Neuronal stem cell (in vitro differentiated cells): Measurements from ENCODE around the gene GPR32.
"Not testable (repeated sequence)": the region's sequence is repeated elsewhere in the genome, so short reads cannot be mapped to it uniquely, and the experiment has no call there.

ENCODE experiments used
- DNase-seq: peaks from one replicate; pipeline ENCODE4 v3.0.0-alpha.2; 2013; ENCODE audit warnings: low spot score
- H2AFZ ChIP-seq: one replicate; pipeline ENCODE4 v1.6.1; 2013; ENCODE audit warnings: mild to moderate bottlenecking, low read length, inconsistent platforms
- H2AK5ac ChIP-seq: 2 replicates; pipeline ENCODE4 v1.6.1; 2013; ENCODE audit warnings: low read depth, mild to moderate bottlenecking, inconsistent platforms, low read length, moderate library complexity, mixed read lengths
- H2BK120ac ChIP-seq: 2 replicates; pipeline ENCODE4 v1.6.1; 2013; ENCODE audit warnings: low read depth, mild to moderate bottlenecking, inconsistent platforms, low read length, moderate library complexity, mixed read lengths
- H2BK12ac ChIP-seq: one replicate; pipeline ENCODE4 v1.6.1; 2013; ENCODE audit warnings: low read length, inconsistent platforms
- H2BK15ac ChIP-seq: 2 replicates; pipeline ENCODE4 v1.6.1; 2013; ENCODE audit warnings: mild to moderate bottlenecking, low read length, inconsistent platforms, mixed read lengths
- H2BK5ac ChIP-seq: one replicate; pipeline ENCODE4 v1.6.1; 2013; ENCODE audit warnings: inconsistent platforms, mild to moderate bottlenecking, low read length, moderate library complexity
- H3K14ac ChIP-seq: one replicate; pipeline ENCODE4 v1.6.1; 2013; ENCODE audit warnings: low read length, inconsistent platforms
- H3K18ac ChIP-seq: 2 replicates; pipeline ENCODE4 v1.6.1; 2013; ENCODE audit warnings: low read length, inconsistent platforms
- H3K23ac ChIP-seq: 2 replicates; pipeline ENCODE4 v1.6.1; 2013; ENCODE audit warnings: low read depth, mild to moderate bottlenecking, mixed read lengths, low read length, inconsistent platforms; ENCODE audit not compliant: poor library complexity
- H3K27ac ChIP-seq: replicated peaks from 3 replicates; pipeline ENCODE4 v1.5.1; 2013; ENCODE audit warnings: low read length, inconsistent platforms
- H3K27me3 ChIP-seq, 3 experiments: 2 replicates each; pipeline ENCODE4 v1.6.1; 2013; ENCODE audit warnings: low read length in 3 of 3, mild to moderate bottlenecking in 2 of 3, inconsistent platforms in 1 of 3, low read depth in 1 of 3, mixed read lengths in 1 of 3, moderate library complexity in 1 of 3; ENCODE audit not compliant: control insufficient read depth in 3 of 3, insufficient read depth in 3 of 3
- H3K36me3 ChIP-seq, 2 donors: replicated peaks in 1 of 2; 2 replicates each; pipeline ENCODE4 v1.6.1; 2013; ENCODE audit warnings: low read length in 2 of 2; ENCODE audit not compliant: control insufficient read depth in 2 of 2, insufficient read depth in 2 of 2
- H3K4ac ChIP-seq: 2 replicates; pipeline ENCODE4 v1.6.1; 2013; ENCODE audit warnings: inconsistent platforms, mild to moderate bottlenecking, low read length, moderate library complexity
- H3K4me1 ChIP-seq, 2 donors: 1 replicate in 1 of 2; 2 replicates in 1 of 2; pipeline ENCODE4 v1.6.1; 2013; ENCODE audit warnings: low read length in 2 of 2, low read depth in 1 of 2; ENCODE audit not compliant: control insufficient read depth in 2 of 2, insufficient read depth in 1 of 2
- H3K4me2 ChIP-seq: one replicate; pipeline ENCODE4 v1.6.1; 2013; ENCODE audit warnings: mild to moderate bottlenecking, low read length, inconsistent platforms; ENCODE audit not compliant: insufficient read depth, poor library complexity, severe bottlenecking
- H3K4me3 ChIP-seq, 2 donors: 2 replicates each; pipeline ENCODE4 v1.5.1; 2013; ENCODE audit warnings: low read length in 2 of 2, mild to moderate bottlenecking in 2 of 2, inconsistent platforms in 1 of 2, moderate library complexity in 1 of 2
- H3K79me1 ChIP-seq: one replicate; pipeline ENCODE4 v1.6.1; 2013; ENCODE audit warnings: low read depth, mild to moderate bottlenecking, inconsistent platforms, low read length, moderate library complexity
- H3K9ac ChIP-seq: one replicate; pipeline ENCODE4 v1.6.1; 2013; ENCODE audit warnings: mild to moderate bottlenecking, low read depth, low read length, inconsistent platforms; ENCODE audit not compliant: poor library complexity
- H3K9me3 ChIP-seq, 2 donors: replicated peaks in 1 of 2; 2 replicates each; pipeline versions ENCODE3 to v1.6.1; 2013; ENCODE audit warnings: low read length in 2 of 2, mild to moderate bottlenecking in 2 of 2, inconsistent platforms in 1 of 2, low read depth in 1 of 2, mixed read lengths in 1 of 2, moderate library complexity in 1 of 2; ENCODE audit not compliant: control insufficient read depth in 2 of 2, insufficient read depth in 1 of 2
- H4K8ac ChIP-seq: one replicate; pipeline ENCODE4 v1.6.1; 2013; ENCODE audit warnings: low read depth, mild to moderate bottlenecking, inconsistent platforms, low read length, moderate library complexity
- H4K91ac ChIP-seq: one replicate; pipeline ENCODE4 v1.6.1; 2013; ENCODE audit warnings: low read length, low read depth, mild to moderate bottlenecking, inconsistent platforms; ENCODE audit not compliant: poor library complexity
- WGBS, 2 donors: extraction: QIAGEN DNeasy Blood & Tissue Kit; methylation state at CpG; one replicate each; pipeline ENCODE4 v1.1.7; 2013; ENCODE audit warnings: missing lambda C conversion rate in 2 of 2, mixed read lengths in 1 of 2; ENCODE audit not compliant: insufficient read length in 2 of 2, insufficient replicate concordance in 1 of 2; ENCODE audit errors: extremely low coverage in 2 of 2; 5-methylcytosine and 5-hydroxymethylcytosine counted together

The GPR32 gene

GRCh38 chr19:50811622-50812238 lies 41.5 kb downstream of the GPR32 start:
- Histone ChIP-seq H3K9ac (peak overlapping the region; percentile 56), H3K4me3 (peak overlapping the region in 1 of 2 donors; percentile 62), H2AK5ac (peak overlapping the region; percentile 45), H3K14ac (peak overlapping the region; percentile 95), H3K27me3 (peaks cover 0 to 29% (median 7%) of the 10 kb centered on the region in 3 experiments)
- not testable (repeated sequence) for H3K79me1 ChIP-seq, H3K4me1 ChIP-seq, H2BK120ac ChIP-seq, H3K4ac ChIP-seq, H2BK12ac ChIP-seq, H4K8ac ChIP-seq, H2AFZ ChIP-seq, H4K91ac ChIP-seq, H2BK15ac ChIP-seq, H2BK5ac ChIP-seq, H3K27ac ChIP-seq, H3K4me2 ChIP-seq, H3K18ac ChIP-seq, H3K23ac ChIP-seq, DNase-seq, H3K9me3 ChIP-seq, H3K36me3 ChIP-seq
- no CpG with 5 or more reads among the region's 3 CpGs for WGBS, 2 donors

- Histone ChIP-seq H3K27ac (no peak overlapping the region), H3K36me3 (no peaks in the 10 kb centered on the region), H2AK5ac (no peak overlapping the region), H3K9ac (no peak overlapping the region), H2BK15ac (no peak overlapping the region), H3K23ac (no peak overlapping the region), H3K4me3 (no peak overlapping the region), H4K8ac (no peak overlapping the region), H3K4ac (no peak overlapping the region), H3K4me1 (no peaks in the 10 kb centered on the region), H2BK5ac (no peak overlapping the region), H3K79me1 (no peaks in the 10 kb centered on the region), H2BK12ac (no peak overlapping the region), H3K14ac (no peak overlapping the region), H3K4me2 (no peak overlapping the region), H4K91ac (no peak overlapping the region), H2BK120ac (no peak overlapping the region), H2AFZ (no peak overlapping the region), H3K9me3 (peaks cover 2 to 4% of the 10 kb centered on the region in 2 donors), H3K27me3 (peaks cover 0 to 36% (median 8%) of the 10 kb centered on the region in 3 experiments), H3K18ac (peak overlapping the region; percentile 29)
- no peak for DNase-seq
- no CpG with 5 or more reads among the region's 3 CpGs for WGBS, 2 donors
Measured at GRCh38 chr19:50812474-50812873, 42.2 kb downstream of the GPR32 start.

- no peak overlapping the region for H2BK12ac ChIP-seq
- H3K4ac ChIP-seq, result no peak overlapping the region
- no peak overlapping the region for H2BK120ac ChIP-seq
- H3K27me3 ChIP-seq, result peaks cover 5 to 52% (median 27%) of the 10 kb centered on the region in 3 experiments
- no peaks in the 10 kb centered on the region for H3K4me1 ChIP-seq
- H3K4me3 ChIP-seq, result no peak overlapping the region
- H2AFZ ChIP-seq, result peak overlapping the region; percentile 18
- no peak overlapping the region for H2BK15ac ChIP-seq
- WGBS, 2 donors, result no CpG with 5 or more reads among the region's 5 CpGs
- H4K91ac ChIP-seq, result no peak overlapping the region
- no peak overlapping the region for H3K4me2 ChIP-seq
- H3K9ac ChIP-seq, result no peak overlapping the region
- no peak overlapping the region for H3K23ac ChIP-seq
- H3K9me3 ChIP-seq, result peaks cover 2 to 4% of the 10 kb centered on the region in 2 donors
- H4K8ac ChIP-seq, result no peak overlapping the region
- no peak overlapping the region for H2BK5ac ChIP-seq
- no peaks in the 10 kb centered on the region for H3K79me1 ChIP-seq
- H3K36me3 ChIP-seq, result no peaks in the 10 kb centered on the region
- H3K18ac ChIP-seq, result no peak overlapping the region
- H3K14ac ChIP-seq, result no peak overlapping the region
- H2AK5ac ChIP-seq, result no peak overlapping the region
- no peak for DNase-seq
- H3K27ac ChIP-seq, result no peak overlapping the region
Measured at GRCh38 chr19:50814883-50815282, 44.6 kb downstream of the GPR32 start.

DNA sequence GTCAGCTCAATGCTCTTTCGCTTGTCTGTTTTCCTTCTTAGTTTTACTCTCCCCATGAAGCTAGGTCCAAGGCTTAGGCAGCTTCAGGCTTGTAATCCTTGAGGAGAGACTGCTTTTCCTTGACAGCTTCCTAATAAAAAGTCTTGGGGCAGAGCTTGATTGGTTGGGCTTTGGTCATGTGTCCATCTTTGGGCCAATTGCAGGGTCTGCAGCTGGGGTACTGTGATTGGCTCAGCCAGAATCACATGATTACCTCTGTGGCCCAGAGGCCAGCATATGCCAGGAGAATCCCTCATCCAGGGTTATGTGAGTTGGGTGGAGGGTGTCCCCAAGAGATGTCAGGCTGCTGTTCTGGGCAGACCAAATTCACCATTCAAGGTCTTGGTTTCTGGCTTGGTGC lies 45.2 kb downstream of the GPR32 start:
- H3K4ac ChIP-seq, result no peak overlapping the region
- no peak overlapping the region for H2BK15ac ChIP-seq
- no peak overlapping the region for H2BK120ac ChIP-seq
- DNase-seq, result no peak
- peaks cover 0 to 3% of the 10 kb centered on the region in 2 donors for H3K4me1 ChIP-seq
- no peak overlapping the region for H3K9ac ChIP-seq
- H3K4me2 ChIP-seq, result no peak overlapping the region
- H2AFZ ChIP-seq, result peak overlapping the region; percentile 18
- no CpG with 5 or more reads among the region's 1 CpG for WGBS, 2 donors
- no peaks in the 10 kb centered on the region for H3K36me3 ChIP-seq
- peaks cover 2 to 4% of the 10 kb centered on the region in 2 donors for H3K9me3 ChIP-seq
- no peak overlapping the region for H3K4me3 ChIP-seq
- H2BK5ac ChIP-seq, result no peak overlapping the region
- no peak overlapping the region for H3K23ac ChIP-seq
- no peak overlapping the region for H4K91ac ChIP-seq
- H4K8ac ChIP-seq, result no peak overlapping the region
- H3K79me1 ChIP-seq, result no peaks in the 10 kb centered on the region
- H2BK12ac ChIP-seq, result no peak overlapping the region
- H3K27ac ChIP-seq, result no peak overlapping the region
- H3K18ac ChIP-seq, result no peak overlapping the region
- H3K27me3 ChIP-seq, result peaks cover 9 to 57% (median 33%) of the 10 kb centered on the region in 3 experiments
- H3K14ac ChIP-seq, result no peak overlapping the region
- H2AK5ac ChIP-seq, result no peak overlapping the region
